K562 (cell line): Measurements from ENCODE around the gene NUDT22. TPM values are rescaled to one million over a fixed set of nuclear protein-coding genes. Genes with fewer than 3 reads are reported as not detected.
A peak's percentile ranks its signal among the peaks of the same experiment; 100 is the strongest.

Experiments
- ATAC-seq: fragments of 200-7000 bp; cut with Tn5 transposase; 3 replicates; pipeline ENCODE4 v1.9.1; 2020; ENCODE audit warnings: moderate library complexity
- BruUV-seq: library from RNA; stranded (reverse); fragments of 400-500 nt; replicated peaks from 2 replicates; lab custom pipeline; 2021; lab: Mats Ljungman, UMichigan
- CTCF ChIA-PET: fragments of 300-600 bp; formaldehyde crosslinking; extraction: SDS; loops from one replicate; lab custom pipeline; 2021; ENCODE audit warnings: low intra/inter-chr PET ratio; lab: Yijun Ruan, JAX
- POLR2A ChIA-PET: fragments of 300-600, 350-650 bp; sonication (Branson Sonifier 250); formaldehyde crosslinking; extraction: SDS; loops from one replicate; lab custom pipeline; 2021; ENCODE audit warnings: antibody characterized with exemption, inconsistent platforms; lab: Yijun Ruan, JAX
- DNase-seq, 4 experiments: peaks; one replicate each; pipeline versions ENCODE4 v3.0.0 to v3.0.0-alpha.2; 2011 to 2018; ENCODE audit warnings: low spot score in 3 of 4, mixed read lengths in 3 of 4; ENCODE audit errors: extremely low read depth in 1 of 4
- FAIRE-seq: peaks from 2 replicates; lab custom pipeline; 2011; peaks lifted over from hg19 to GRCh38; lab: Jason Lieb, UNC
- H2AFZ ChIP-seq: 2 replicates; pipeline ENCODE4 v1.6.0; 2011; ENCODE audit warnings: low read depth, low read length, control low read depth, inconsistent platforms
- H3K27ac ChIP-seq: fragments of 200-600 bp; 3 replicates; pipeline ENCODE4 v1.8.0; 2011; ENCODE audit warnings: low read depth, mild to moderate bottlenecking, control low read depth, inconsistent platforms, low read length, moderate library complexity, mixed read lengths; ENCODE audit errors: extremely low read depth
- H3K27me3 ChIP-seq, 2 experiments: fragments of 300-600 bp in 1 of 2; 2 replicates in 1 of 2; 3 replicates in 1 of 2; pipeline versions ENCODE4 v1.6.0 to v1.8.0; 2011; ENCODE audit warnings: inconsistent platforms in 2 of 2, low read length in 2 of 2, mild to moderate bottlenecking in 1 of 2, mixed read lengths in 1 of 2, moderate library complexity in 1 of 2; ENCODE audit not compliant: control insufficient read depth in 2 of 2, insufficient read depth in 2 of 2
- H3K36me3 ChIP-seq: fragments of 300-600 bp; 3 replicates; pipeline ENCODE4 v1.8.0; 2011; ENCODE audit warnings: mild to moderate bottlenecking, low read length, inconsistent platforms; ENCODE audit not compliant: control insufficient read depth, insufficient read depth
- H3K4me1 ChIP-seq, 2 experiments: fragments of 200-600 bp in 1 of 2; replicated peaks in 1 of 2; 2 replicates in 1 of 2; 3 replicates in 1 of 2; pipeline versions ENCODE4 v1.5.1 to v1.8.0; 2011; ENCODE audit warnings: inconsistent platforms in 2 of 2, low read length in 2 of 2, mild to moderate bottlenecking in 1 of 2, mixed read lengths in 1 of 2, moderate library complexity in 1 of 2; ENCODE audit not compliant: control insufficient read depth in 2 of 2, insufficient read depth in 2 of 2
- H3K4me2 ChIP-seq: 2 replicates; pipeline ENCODE4 v1.6.1; 2011; ENCODE audit warnings: low read length, control low read depth, inconsistent platforms, mixed read lengths; ENCODE audit not compliant: insufficient read depth
- H3K4me3 ChIP-seq: fragments of 200-600 bp; sonication (generic), shearing (Covaris generic); 2 replicates; pipeline ENCODE4 v1.5.1; 2016; ENCODE audit warnings: control low read depth, inconsistent platforms
- H3K79me2 ChIP-seq: fragments of 200-600 bp; 3 replicates; pipeline ENCODE4 v1.8.0; 2011; ENCODE audit warnings: low read length, inconsistent platforms; ENCODE audit not compliant: control insufficient read depth, insufficient read depth
- H3K9ac ChIP-seq, 2 experiments: 2 replicates each; pipeline versions ENCODE4 v1.6.0 to v1.6.1; 2011; ENCODE audit warnings: low read depth in 2 of 2, low read length in 2 of 2, control low read depth in 1 of 2, inconsistent platforms in 1 of 2, mild to moderate bottlenecking in 1 of 2, mixed read lengths in 1 of 2; ENCODE audit not compliant: insufficient read depth in 1 of 2
- H3K9me1 ChIP-seq: one replicate; pipeline ENCODE4 v1.6.0; 2011; ENCODE audit warnings: inconsistent platforms, mild to moderate bottlenecking, low read length, moderate library complexity; ENCODE audit not compliant: control insufficient read depth, insufficient read depth
- H3K9me3 ChIP-seq: replicated peaks from 2 replicates; pipeline ENCODE4 v1.5.1; 2011; ENCODE audit warnings: low read depth, low read length, inconsistent platforms; ENCODE audit not compliant: control insufficient read depth, insufficient read depth
- H4K20me1 ChIP-seq: replicated peaks from 2 replicates; pipeline ENCODE4 v1.6.1; 2011; ENCODE audit warnings: low read length, inconsistent platforms, mixed read lengths; ENCODE audit not compliant: control insufficient read depth, insufficient read depth
- CTBP1 ChIP-seq: fragments of 450-650 bp; IDR thresholded peaks from 2 replicates; pipeline ENCODE4 v1.6.1; 2016; ENCODE audit warnings: borderline replicate concordance
- TEAD2 ChIP-seq: fragments of 450-650 bp; IDR thresholded peaks from 2 replicates; pipeline ENCODE4 v1.6.1; 2016; ENCODE audit warnings: missing genetic modification characterization, control low read depth, missing compliant biosample characterization
- ZNF347 ChIP-seq: fragments of 450-650 bp; formaldehyde crosslinking; IDR thresholded peaks from 2 replicates; pipeline ENCODE4 v1.4.0; 2020; ENCODE audit warnings: low read depth, mild to moderate bottlenecking, moderate library complexity
- ZNF57 ChIP-seq: fragments of 450-650 bp; formaldehyde crosslinking; IDR thresholded peaks from 2 replicates; pipeline ENCODE4 v1.4.0; 2020; ENCODE audit warnings: mild to moderate bottlenecking, moderate library complexity
- WGBS: fragments of 100-300 bp; shearing (Covaris generic); methylation state at CpG from one replicate; pipeline ENCODE4 v1.1.6; 2016; ENCODE audit warnings: low coverage, mixed read lengths; ENCODE audit not compliant: insufficient coverage; ENCODE audit errors: missing lambda C conversion rate; 5-methylcytosine and 5-hydroxymethylcytosine counted together
- in situ Hi-C: fragments of 300-500 bp; cut with MboI; formaldehyde crosslinking; loops from 4 replicates; pipeline ENCODE4 v1.15.0; 2018; ENCODE audit warnings: inconsistent platforms, mixed read lengths
- intact Hi-C: fragments of 100-400 bp; cut with micrococcal nuclease; formaldehyde crosslinking; loops from 2 replicates; pipeline ENCODE4 v1.14.2; 2022
- polyA plus RNA-seq, 8 experiments: library from polyadenylated mRNA; depleted of rRNA in 4 of 8; stranded (reverse) in 5 of 8; unstranded in 3 of 8; fragments of >200 nt; fragmentation: Nextera tagmentation in 2 of 8; fragmentation: Illumina TruSeq in 1 of 8; extraction: Ambion mirVana in 2 of 8; extraction: Trizol in 1 of 8; gene quantifications; 2 replicates each; pipeline versions ENCODE4 v1.2.1 to v1.2.3, GENCODE V29; 2011 to 2014; ENCODE audit warnings: inconsistent platforms in 1 of 8, missing spikeins in 1 of 8
- total RNA-seq, 7 experiments: library from RNA; depleted of rRNA in 6 of 7; stranded (reverse); fragments of >200 nt in 6 of 7; fragmentation: Illumina TruSeq in 2 of 7; extraction: Trizol in 2 of 7; gene quantifications; 2 replicates each; pipeline versions ENCODE4 v1.2.1 to v1.2.3, GENCODE V29; 2011 to 2021; ENCODE audit warnings: low replicate concordance in 1 of 7

Gene NUDT22
- total and polyA plus RNA-seq, 9 of the 15 experiments (the other 6 are each of a cell fraction or from before 2014, with no cell fraction given): 6.3 to 92.6 (median 37.4) TPM

DNA sequence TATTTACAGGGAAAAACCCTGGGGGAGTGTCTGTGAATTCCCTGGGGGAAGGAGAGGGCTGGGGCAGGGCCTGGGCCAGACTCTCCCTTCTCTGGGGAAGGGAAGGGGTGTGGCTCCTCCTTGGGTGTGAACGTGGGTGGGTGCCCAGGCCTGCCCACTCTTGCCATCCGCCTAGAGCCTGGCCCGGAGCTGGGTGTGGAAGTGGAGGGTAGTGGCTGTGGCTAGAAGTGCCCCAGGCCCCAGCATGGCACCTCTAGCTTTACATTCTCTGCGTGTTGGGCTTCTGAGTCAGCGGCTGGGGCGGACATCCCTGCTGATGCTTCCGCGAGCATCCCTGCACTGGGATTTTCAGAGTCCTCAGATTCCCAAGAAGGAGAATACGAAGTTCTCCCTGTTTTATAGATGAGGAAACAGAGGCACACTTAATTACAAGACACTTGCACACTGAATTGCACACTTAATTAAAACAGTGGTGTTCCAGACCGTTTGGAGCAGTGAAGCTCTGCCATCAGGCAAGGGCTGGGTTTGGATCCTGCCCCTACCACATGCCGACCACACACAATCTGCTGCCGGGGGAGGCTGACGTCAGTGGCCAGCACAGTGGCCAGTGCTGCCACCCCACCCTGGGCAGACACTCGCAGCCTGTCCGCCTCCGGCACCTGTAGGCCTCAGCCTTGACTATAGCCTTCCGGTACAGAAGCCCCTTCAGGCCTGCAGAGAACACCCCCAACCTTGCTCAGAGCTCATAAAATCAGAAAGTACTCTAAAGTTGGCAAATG lies 50.8 kb downstream of the NUDT22 start:
- TF ChIP-seq TEAD2 (tag) (no peak), ZNF347 (CRISPR knock-in tag) (no peak), CTBP1 (no peak), ZNF57 (CRISPR knock-in tag) (no peak)
- ChIA-PET POLR2A (interaction anchor here (0.6 to 1.0 kb wide), 3 partner anchors 9 to 600 kb away, joined by 3 read pairs; no protein-coding TSS in a partner anchor), CTCF (interaction anchor here (0.5 kb wide), 1 partner anchor 78 kb away, joined by 3 read pairs; no protein-coding TSS in a partner anchor)
- H3K36me3 ChIP-seq: peaks cover 31% of the 10 kb centered on the region; the same call in 2 of the 3 replicates
- peaks cover 27% of the 10 kb centered on the region for H3K79me2 ChIP-seq
- H3K27me3 ChIP-seq: no peaks in the 10 kb centered on the region
- peaks cover 15 to 37% of the 10 kb centered on the region in 2 experiments for H3K4me1 ChIP-seq
- H3K4me2 ChIP-seq: no peak overlapping the region
- no peaks in the 10 kb centered on the region for H4K20me1 ChIP-seq
- BruUV-seq: no TSS peak
- no peak overlapping the region for H3K4me3 ChIP-seq
- no peaks in the 10 kb centered on the region for H3K9me3 ChIP-seq
- intact Hi-C loops (no loop called here), in situ Hi-C loops (no loop called here)
- DNase-seq: no peak
- H3K27ac ChIP-seq: no peak overlapping the region
- H3K9ac ChIP-seq: peak overlapping the region in 1 of 2 experiments; percentile 78; a peak in 2 of 4 replicates
- no peak for ATAC-seq
- 86% methylated on average over 17 of the region's 17 CpGs for WGBS
- H2AFZ ChIP-seq: no peak overlapping the region
- no peak for FAIRE-seq
- H3K9me1 ChIP-seq: no peaks in the 10 kb centered on the region
